H4 (cell line): ENCODE results near the gene TENM4. TPM values are rescaled to one million over a fixed set of nuclear protein-coding genes. Genes with fewer than 3 reads are reported as not detected.

ENCODE experiments used
- DNase-seq: peaks from one replicate; pipeline ENCODE4 v3.0.0-alpha.2; 2015; ENCODE audit warnings: low spot score
- total RNA-seq: library from RNA; depleted of rRNA; stranded (reverse); fragments of >200 nt; shearing (Covaris generic); gene quantifications from 2 replicates; pipeline ENCODE4 v1.2.3, GENCODE V29; 2014

Gene TENM4
- total RNA-seq, 1 experiment from 2014 or later, result 0.31 TPM

DNA sequence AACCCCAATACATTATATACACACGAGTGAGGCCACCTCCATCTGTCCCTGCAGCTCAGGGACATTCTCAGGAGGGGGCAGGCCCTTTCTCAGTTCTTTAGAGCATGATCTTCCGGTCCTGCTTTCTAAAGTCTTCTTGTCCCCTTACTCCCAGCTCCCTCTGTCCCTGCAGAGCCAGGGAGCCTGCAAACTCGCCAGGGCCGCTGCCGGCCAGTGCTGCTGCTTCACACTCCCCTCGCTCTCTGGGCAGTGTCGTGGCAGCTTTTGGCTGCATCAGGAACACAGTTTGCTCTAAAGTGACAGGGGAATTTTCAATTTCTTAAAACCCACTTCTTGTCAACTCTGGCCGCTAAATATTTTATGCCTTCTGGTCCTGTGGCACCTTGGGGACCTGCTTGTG, 736.0 kb downstream of the TENM4 start:
- DNase-seq, result no peak

DNA sequence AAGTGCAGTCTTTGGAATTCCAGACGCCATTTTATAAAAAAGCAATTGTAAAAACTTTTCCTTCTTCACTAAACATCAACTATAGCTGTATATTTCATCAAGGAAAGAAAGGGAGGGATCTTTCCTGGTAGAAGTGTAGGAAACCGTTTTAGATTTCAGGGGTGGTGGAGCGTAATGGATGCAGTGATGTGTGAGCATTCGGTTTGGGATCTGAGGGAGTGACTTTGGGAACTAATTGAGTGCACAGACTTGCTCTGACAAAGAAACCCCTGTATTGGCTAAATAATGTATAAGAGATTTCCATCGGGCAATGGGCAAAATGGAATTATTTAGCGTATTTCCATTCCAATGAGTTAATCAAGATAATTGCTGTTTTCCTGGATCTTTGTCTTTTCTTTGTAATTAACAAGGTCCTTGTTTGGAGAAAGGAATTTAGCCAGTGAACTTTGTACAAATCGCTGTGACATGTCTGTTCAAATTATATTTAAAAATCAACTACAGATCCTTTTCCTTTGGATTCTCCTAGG, 741.2 kb downstream of the TENM4 start:
- no peak for DNase-seq

DNA sequence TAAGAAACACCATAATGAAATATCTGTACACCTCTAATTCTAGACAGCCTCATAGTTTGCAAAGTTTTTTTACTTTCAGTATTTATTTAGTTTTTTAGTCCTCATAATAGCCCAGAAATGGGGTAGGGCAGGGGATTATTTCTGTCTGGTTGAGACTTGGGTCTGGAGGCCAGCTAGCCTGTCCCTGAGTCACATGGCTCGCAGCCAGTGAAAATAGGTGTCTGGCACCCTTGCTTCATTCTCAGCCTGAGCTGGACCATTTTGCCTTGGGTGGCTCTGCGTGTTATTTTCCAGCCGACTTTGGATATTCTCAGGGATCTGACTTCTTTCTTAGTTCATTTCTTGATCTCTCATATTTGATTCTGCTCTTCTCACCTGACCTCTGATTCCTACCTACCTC, 742.2 kb downstream of the TENM4 start:
- no peak for DNase-seq

GRCh38 chr11:78696177-78696576, 744.7 kb downstream of the TENM4 start:
- DNase-seq, result no peak

- no peak for DNase-seq
These were observed 746.7 kb downstream of the TENM4 start for GRCh38 chr11:78694152-78694551.

- no peak for DNase-seq
These were observed 749.6 kb downstream of the TENM4 start for GRCh38 chr11:78691215-78691614.

- DNase-seq, result no peak
These were observed 750.4 kb downstream of the TENM4 start for GRCh38 chr11:78690352-78690987.

DNA sequence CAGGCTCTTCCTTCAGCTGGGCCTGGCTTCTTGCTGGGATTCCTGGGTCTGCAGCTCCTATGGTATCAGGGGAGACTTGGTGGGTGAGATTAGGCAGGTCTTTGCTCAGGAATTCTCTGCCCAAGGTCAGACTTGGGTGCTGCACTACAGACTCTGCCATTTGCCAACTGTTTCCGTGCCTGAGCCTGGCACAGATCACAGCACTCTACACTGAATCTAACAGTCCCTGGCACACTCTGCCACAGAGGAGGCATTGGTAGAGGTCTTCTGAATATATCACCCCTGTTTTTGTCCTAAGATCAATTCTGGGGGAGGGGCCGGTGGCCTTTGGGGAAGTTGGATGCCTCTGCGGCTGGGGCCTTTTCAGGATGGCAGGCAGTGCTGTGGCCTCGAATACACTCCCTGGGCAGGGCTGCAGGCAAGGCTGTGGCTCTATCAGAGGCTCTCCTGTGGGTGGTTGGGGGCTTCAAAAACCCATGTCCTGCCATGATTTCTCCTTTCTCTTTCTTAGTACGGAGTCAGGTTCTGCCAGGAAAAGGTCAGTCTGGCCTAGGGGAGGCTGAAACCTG, 751.2 kb downstream of the TENM4 start:
- DNase-seq, result no peak

- DNase-seq, result no peak
These were observed 751.7 kb downstream of the TENM4 start for GRCh38 chr11:78689101-78689500.

DNA sequence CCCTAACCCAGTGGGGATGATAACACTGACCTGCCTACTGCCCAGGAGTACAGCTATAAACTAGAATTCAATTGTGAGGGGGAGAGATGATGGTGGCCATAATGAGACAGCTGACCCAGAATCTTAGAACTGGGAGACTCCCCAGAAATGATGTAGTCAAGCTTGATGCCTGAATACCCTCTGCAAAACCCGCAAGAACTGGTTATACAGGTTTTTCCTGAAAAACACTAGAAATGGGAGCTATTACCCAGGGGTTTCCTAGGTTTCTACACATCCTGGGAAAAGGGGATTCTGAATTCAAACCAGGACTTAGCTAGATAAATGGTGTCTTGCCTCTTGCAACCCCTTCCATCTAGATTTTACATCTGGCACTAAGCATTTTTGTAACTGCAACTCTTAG, 752.4 kb downstream of the TENM4 start:
- no peak for DNase-seq

- no peak for DNase-seq
These were observed 755.7 kb downstream of the TENM4 start for GRCh38 chr11:78685156-78685555.

DNA sequence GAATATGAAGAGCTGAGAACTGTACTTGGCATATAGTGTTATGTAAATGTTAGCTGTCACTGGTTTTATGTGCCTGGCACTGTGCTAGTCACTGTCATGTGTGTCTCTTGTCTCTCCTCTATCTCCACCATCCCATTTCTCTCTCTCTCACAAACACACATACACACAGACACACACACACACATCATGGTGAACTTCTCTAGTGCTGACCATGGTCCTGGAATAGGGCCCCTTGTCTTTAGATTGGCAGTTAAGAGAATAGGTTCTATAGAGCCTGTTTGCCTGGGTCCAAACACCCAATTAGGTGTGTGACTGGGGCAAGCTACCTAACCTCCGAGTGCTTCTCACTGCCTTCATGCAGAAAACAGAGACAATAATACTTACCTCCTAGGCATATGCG, 756.5 kb downstream of the TENM4 start:
- DNase-seq, result no peak

- DNase-seq, result no peak
These were observed 757.1 kb downstream of the TENM4 start for GRCh38 chr11:78683774-78684173.

GRCh38 chr11:78676026-78676557, 764.7 kb downstream of the TENM4 start:
- no peak for DNase-seq

DNA sequence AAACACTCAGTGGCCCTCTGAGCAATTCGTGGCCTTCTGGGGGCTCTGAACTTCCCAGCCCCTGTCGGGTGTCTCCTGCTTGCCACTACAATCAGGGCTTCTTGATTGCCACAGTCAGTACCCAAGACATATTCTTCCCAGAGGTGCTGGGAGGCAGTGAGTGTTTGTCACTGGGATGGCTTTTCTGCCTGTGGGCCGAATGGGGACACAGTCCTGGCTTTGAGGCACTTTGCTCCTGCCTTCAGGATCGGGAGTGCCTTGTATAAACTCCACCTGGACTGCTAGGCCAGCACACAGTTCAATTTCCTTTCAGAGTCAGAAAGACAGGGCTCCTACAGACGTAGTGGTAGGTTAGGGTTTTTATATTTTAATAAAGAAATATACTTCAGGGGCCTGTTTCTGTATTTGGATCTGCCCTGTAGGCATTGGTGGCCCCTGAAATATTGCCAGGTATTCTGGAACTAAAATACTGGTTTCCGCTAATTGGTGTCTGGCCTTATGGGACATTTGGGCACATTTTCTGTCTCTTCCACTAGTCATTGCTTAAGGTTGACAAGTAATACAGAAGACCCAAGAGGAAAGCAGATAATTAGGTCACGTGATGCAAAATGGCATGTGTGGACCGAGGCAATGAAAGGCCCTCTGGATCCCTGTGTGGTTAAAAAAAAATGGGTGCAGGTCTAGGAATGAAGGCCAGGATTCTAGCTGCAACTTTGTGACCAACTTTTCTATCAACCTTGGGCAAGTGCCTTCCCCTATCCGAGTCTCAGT, 767.8 kb downstream of the TENM4 start:
- DNase-seq, result no peak

DNA sequence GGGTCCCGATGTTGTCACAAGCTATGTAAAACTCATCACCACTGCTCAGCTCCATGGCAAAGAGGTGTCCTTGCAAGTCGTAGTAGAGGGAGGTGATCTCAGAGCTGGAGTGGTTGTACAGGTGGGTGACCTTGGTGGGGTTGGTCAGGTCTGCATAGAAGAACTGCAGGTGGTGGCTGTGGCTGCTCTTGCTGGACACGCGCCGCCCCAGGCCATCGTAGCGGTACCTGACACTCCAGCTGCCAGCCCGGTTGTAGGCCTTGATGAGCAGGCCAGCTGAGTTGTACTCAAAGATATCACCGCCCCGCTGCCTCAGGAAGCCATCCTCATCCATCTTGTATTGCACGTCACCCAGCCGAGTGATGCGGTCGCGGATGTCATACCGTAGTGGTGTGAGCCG, 771.6 kb downstream of the TENM4 start:
- no peak for DNase-seq

- DNase-seq, result no peak
These were observed 773.4 kb downstream of the TENM4 start for GRCh38 chr11:78667461-78667860.

DNA sequence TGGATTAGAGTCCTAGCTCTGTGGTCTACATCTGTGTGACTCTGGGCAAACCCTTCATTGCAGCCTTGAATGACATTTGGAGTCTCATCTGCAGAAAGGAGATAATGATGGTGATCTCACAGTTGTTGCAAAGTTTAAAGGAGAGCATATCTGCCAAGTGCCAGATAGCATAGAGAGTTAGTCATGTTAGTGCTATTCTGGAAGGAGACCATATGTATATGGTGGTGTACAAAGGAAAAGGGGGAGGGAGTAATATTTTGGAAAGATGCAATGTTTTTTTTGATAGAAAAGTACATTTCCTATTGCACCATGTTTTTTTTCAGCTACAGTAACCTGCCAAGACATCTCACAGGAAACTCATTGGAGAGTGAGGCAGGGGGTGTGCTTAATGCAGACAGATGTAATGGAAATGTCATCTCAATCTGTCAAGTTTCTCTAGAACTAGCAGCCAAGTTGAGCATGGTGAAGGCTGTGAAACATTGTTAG, 774.1 kb downstream of the TENM4 start:
- DNase-seq, result no peak

DNA sequence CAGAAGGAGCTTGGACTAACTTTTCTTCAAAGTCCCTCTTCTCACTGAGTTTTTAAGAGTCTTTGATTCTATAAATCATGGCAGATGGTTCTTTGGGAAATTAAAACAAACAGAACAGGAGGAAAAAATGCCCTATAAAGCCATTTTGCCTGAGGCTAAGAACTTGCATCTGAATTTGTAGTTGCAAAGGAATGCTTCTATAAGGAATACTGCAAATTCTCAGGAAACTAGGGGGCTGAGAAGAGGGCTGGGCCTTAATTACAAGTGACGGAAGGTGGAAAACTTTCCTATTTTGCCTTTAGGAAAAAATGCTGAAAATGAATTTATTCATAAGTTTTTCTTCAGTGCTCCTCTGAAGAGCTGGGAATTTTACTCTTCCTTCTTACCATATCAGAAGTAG, 776.2 kb downstream of the TENM4 start:
- no peak for DNase-seq

- DNase-seq, result no peak
These were observed 778.0 kb downstream of the TENM4 start for GRCh38 chr11:78662811-78663210.

DNA sequence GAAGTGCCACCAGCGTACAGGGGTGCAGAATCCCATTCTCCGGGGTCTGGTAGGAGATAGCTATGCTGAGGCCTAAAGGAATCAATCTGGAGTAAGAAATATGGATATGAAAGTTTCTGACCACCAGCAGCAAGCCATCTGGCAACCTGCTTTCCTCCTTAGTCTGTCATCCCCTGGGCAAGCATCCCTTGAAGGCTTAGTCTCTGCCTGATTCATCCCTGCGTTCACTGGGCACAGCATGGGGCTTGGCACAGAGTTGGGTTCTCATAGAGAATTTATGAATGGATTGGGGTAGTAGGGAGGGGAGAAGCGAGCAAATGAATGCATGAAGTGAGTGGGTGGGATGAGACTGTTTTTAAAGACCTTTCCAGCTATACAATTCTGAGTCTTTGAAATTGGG, 780.4 kb downstream of the TENM4 start:
- DNase-seq, result no peak
